ENCODE measurements around the gene TAS2R41.

Gene TAS2R41

GRCh38 chr7:143477501-143478150, at the start of gene TAS2R41:
TAS2R41 (plus strand) TSS chr7:143477873; CDS start chr7:143477873, 0 bp downstream.
- DNase-seq (ENCODE audit: low read depth, low spot score): no peak

GRCh38 chr7:143429770-143430698, 47.6 kb upstream of the TAS2R41 start:
- no peak for DNase-seq (ENCODE audit: low read depth, low spot score)

GRCh38 chr7:143431109-143431508, 46.6 kb upstream of the TAS2R41 start:
- DNase-seq (ENCODE audit: low read depth, low spot score): no peak

GRCh38 chr7:143433759-143434158, 43.9 kb upstream of the TAS2R41 start:
- no peak for DNase-seq (ENCODE audit: low read depth, low spot score)

- no peak for DNase-seq (ENCODE audit: low read depth, low spot score)
Observed at GRCh38 chr7:143434660-143435059, 43.0 kb upstream of the TAS2R41 start.

GRCh38 chr7:143435266-143435665, 42.4 kb upstream of the TAS2R41 start:
- no peak for DNase-seq (ENCODE audit: low read depth, low spot score)

GRCh38 chr7:143436325-143436946, 41.2 kb upstream of the TAS2R41 start:
- no peak for DNase-seq (ENCODE audit: low read depth, low spot score)

GRCh38 chr7:143437578-143437977, 40.1 kb upstream of the TAS2R41 start:
- DNase-seq (ENCODE audit: low read depth, low spot score): no peak

- DNase-seq (ENCODE audit: low read depth, low spot score): no peak
Observed at GRCh38 chr7:143439866-143440265, 37.8 kb upstream of the TAS2R41 start.

- no peak for DNase-seq (ENCODE audit: low read depth, low spot score)
Observed at GRCh38 chr7:143443153-143443552, 34.5 kb upstream of the TAS2R41 start, which contains the start of gene TAS2R60. TAS2R60 (plus strand) TSS chr7:143443453; CDS start chr7:143443453, 0 bp downstream.

- DNase-seq (ENCODE audit: low read depth, low spot score): no peak
Observed at GRCh38 chr7:143444063-143444782, 33.5 kb upstream of the TAS2R41 start.

- no peak for DNase-seq (ENCODE audit: low read depth, low spot score)
Observed at GRCh38 chr7:143444785-143445184, 32.9 kb upstream of the TAS2R41 start.

GRCh38 chr7:143447466-143447865, 30.2 kb upstream of the TAS2R41 start:
- no peak for DNase-seq (ENCODE audit: low read depth, low spot score)

- DNase-seq (ENCODE audit: low read depth, low spot score): no peak
Observed at GRCh38 chr7:143448429-143448828, 29.2 kb upstream of the TAS2R41 start.

GRCh38 chr7:143449793-143450192, 27.9 kb upstream of the TAS2R41 start:
- no peak for DNase-seq (ENCODE audit: low read depth, low spot score)

- DNase-seq (ENCODE audit: low read depth, low spot score): no peak
Observed at GRCh38 chr7:143451122-143451521, 26.6 kb upstream of the TAS2R41 start.

GRCh38 chr7:143451746-143452145, 25.9 kb upstream of the TAS2R41 start:
- DNase-seq (ENCODE audit: low read depth, low spot score): no peak

- no peak for DNase-seq (ENCODE audit: low read depth, low spot score)
Observed at GRCh38 chr7:143452495-143452894, 25.2 kb upstream of the TAS2R41 start.

- DNase-seq (ENCODE audit: low read depth, low spot score): no peak
Observed at GRCh38 chr7:143454091-143454680, 23.5 kb upstream of the TAS2R41 start.

GRCh38 chr7:143455491-143455890, 22.2 kb upstream of the TAS2R41 start:
- no peak for DNase-seq (ENCODE audit: low read depth, low spot score)

- no peak for DNase-seq (ENCODE audit: low read depth, low spot score)
Observed at GRCh38 chr7:143455942-143456341, 21.7 kb upstream of the TAS2R41 start.

Data from smooth muscle cell of the brain vasculature (primary cell).